HUES48 (cell line): ENCODE data around the gene ITIH6.
"Not testable (repeated sequence)": the region's sequence is repeated elsewhere in the genome, so short reads cannot be mapped to it uniquely, and the experiment has no call there.

Source experiments
- H3K27ac ChIP-seq: one replicate; pipeline ENCODE4 v1.7.0; 2013; ENCODE audit warnings: low read depth, low read length, inconsistent platforms
- H3K27me3 ChIP-seq: 2 replicates; pipeline ENCODE4 v1.6.1; 2013; ENCODE audit warnings: mild to moderate bottlenecking, low read length; ENCODE audit not compliant: control insufficient read depth, insufficient read depth
- H3K36me3 ChIP-seq: 2 replicates; pipeline ENCODE4 v1.6.1; 2013; ENCODE audit warnings: low read length; ENCODE audit not compliant: control insufficient read depth, insufficient read depth
- H3K4me1 ChIP-seq: 2 replicates; pipeline ENCODE4 v1.6.1; 2013; ENCODE audit warnings: mild to moderate bottlenecking, low read length; ENCODE audit not compliant: control insufficient read depth, insufficient read depth
- H3K4me3 ChIP-seq: 2 replicates; pipeline ENCODE4 v1.5.1; 2013; ENCODE audit warnings: mild to moderate bottlenecking, low read depth, low read length
- H3K9ac ChIP-seq: 2 replicates; pipeline ENCODE4 v1.6.1; 2013; ENCODE audit warnings: mild to moderate bottlenecking, low read depth, low read length, moderate library complexity
- H3K9me3 ChIP-seq: 2 replicates; pipeline ENCODE4 v1.6.1; 2013; ENCODE audit warnings: low read length; ENCODE audit not compliant: control insufficient read depth, insufficient read depth

ITIH6 gene

DNA sequence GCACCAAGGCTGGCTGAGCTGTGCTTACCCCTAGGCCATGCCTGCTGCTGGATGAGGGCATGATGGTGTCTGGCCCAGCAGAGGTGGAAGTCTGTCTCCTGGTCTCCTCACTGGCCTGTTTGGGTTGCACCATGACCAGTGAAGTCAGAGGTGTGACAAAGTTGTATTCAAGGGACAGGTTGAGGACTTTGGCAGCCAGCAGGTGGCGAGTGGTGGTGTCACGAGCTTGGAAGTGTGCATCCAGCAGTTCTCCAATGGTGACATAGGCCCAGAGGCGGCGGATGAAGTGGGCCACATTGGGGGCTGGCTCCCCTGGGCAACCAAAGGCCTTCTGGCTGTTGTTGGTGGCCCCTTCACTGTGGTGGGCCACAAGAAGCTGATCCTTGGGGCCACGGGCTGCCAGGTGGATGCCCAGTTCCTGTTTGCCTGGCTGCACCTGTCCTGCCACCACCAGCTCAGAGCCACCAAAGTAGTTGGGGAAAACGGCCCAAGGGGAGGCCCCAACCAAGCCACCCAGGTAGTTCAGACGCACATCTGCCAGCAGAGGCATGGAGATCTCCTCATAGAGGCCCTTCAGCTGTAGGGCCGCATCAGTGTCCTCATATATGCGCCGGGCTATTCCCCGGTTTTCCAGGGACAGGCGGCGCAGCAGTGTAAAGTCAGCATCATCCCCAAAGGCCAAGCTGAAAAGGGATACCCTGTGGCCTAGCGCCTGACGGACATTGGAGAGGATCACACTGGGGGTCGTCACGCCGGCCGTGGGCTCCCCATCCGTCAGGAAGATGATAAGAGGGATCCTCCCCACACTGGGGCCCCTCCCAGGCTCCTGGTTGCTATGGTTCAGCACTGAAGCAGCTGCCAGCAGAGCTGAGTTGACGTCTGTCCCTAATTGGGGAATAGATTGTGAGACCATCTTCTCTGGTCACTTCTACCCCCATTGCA is 39.7 kb downstream of the ITIH6 start:
- H3K27ac ChIP-seq = no peak overlapping the region
- H3K9me3 ChIP-seq = peaks cover 62% of the 10 kb centered on the region
- no peak overlapping the region for H3K4me3 ChIP-seq
- peaks cover 10% of the 10 kb centered on the region; the same call in 1 of the 2 replicates for H3K4me1 ChIP-seq
- no peaks in the 10 kb centered on the region for H3K36me3 ChIP-seq
- no peak overlapping the region for H3K9ac ChIP-seq
- no peaks in the 10 kb centered on the region for H3K27me3 ChIP-seq

DNA sequence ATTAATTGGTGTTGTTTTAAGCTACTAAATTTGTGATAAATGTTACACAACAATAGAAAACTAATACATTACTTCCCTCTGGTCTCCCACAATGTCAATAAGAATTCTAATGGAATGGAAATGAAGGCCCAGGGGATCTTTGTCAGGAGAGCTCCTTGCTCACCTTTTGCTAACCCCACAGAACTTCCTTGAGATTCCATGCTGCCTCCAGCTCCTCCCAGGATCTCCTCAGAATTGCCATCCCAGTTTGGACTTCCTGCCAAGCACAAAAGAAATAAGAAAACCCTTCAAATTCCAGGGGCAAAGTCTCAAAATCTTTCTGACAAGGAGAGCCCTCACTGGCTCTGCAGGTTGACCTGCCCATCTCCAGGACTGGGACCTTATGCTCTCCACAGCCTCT is 43.2 kb downstream of the ITIH6 start:
- peaks cover 10% of the 10 kb centered on the region; the same call in 1 of the 2 replicates for H3K4me1 ChIP-seq
- H3K36me3 ChIP-seq = no peaks in the 10 kb centered on the region
- H3K27me3 ChIP-seq = no peaks in the 10 kb centered on the region
- peaks cover 72% of the 10 kb centered on the region for H3K9me3 ChIP-seq
- H3K27ac ChIP-seq = peak overlapping the region; percentile 63
- H3K4me3 ChIP-seq = no peak overlapping the region
- H3K9ac ChIP-seq = no peak overlapping the region

DNA sequence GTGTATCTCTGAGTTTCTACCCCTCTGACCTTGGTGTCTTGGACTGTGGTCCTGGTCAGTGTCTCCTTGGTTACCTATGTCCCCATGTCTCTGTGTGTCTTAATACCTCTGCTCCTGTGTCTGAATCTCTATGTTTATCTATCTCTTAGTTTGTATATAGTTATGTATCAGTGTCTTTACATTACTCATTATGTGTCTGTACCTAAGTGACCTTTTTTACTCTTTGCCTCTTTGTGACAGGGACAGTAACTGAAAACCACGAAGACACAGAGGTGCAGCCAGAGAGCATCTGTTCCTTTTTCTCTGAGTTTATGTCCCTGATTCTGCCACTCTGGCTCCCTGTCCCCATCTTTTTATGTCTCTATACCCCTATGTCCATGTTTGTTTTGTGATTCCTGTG is 49.4 kb downstream of the ITIH6 start:
- Histone ChIP-seq H3K27ac (no peak overlapping the region), H3K4me3 (no peak overlapping the region), H3K36me3 (no peaks in the 10 kb centered on the region), H3K9me3 (peaks cover 48% of the 10 kb centered on the region), H3K27me3 (no peaks in the 10 kb centered on the region), H3K4me1 (no peaks in the 10 kb centered on the region), H3K9ac (no peak overlapping the region)

DNA sequence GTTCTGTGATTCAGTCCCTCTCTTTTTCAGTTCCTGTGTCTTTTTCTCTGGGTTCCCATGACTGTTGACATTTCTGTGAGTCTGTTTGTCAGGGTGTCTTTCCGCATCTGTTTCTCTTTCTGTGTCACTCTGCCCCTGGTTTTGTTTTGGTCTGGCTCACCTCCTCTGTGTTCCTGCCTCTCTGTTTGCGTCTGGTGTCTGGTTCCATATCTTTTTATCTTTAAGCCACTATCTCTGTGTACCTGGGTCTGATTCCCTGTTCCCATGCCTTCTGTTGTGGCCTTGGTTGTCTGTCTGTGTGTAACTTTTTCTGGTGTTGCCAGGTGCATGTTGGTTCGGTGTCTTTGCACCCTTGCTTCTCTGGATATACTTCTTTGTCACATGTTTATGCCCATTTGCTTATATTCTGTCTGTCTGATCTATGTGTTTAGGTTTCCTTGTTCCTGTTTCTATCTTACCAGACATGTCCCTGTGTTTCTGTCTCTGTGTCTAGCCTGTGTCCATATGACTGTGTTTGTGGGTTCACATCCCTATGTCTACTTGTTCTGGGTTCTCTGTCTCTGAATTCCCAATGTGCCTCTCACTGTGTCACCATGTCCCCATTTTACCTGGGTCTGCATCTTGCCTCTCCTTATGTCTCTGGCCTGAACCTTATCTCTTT is 50.2 kb downstream of the ITIH6 start:
- Histone ChIP-seq H3K9ac (no peak overlapping the region), H3K27ac (no peak overlapping the region), H3K9me3 (peaks cover 43% of the 10 kb centered on the region), H3K36me3 (no peaks in the 10 kb centered on the region), H3K27me3 (no peaks in the 10 kb centered on the region), H3K4me1 (no peaks in the 10 kb centered on the region), H3K4me3 (no peak overlapping the region)

DNA sequence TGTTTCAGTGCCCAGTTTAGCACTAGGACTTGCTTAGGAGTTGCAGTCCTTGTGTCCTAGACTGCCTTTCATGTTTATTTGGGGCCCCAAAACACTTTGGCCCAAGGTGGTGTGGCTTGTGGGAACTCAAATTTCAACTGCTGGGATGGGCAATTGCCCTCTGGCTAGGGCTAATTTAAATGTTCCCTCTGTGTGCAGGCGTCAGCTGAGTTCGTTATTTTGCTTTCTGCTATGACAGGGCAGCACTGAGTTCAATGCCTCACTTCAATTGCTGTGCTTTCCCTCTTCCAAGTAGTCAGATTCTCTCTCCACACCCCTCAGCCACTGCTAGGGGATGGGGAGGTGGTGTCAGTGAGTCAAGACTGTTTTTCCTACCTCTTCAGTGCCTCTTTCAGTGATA is 51.1 kb downstream of the ITIH6 start:
- H3K36me3 ChIP-seq = no peaks in the 10 kb centered on the region
- H3K4me1 ChIP-seq = no peaks in the 10 kb centered on the region
- H3K4me3 ChIP-seq = no peak overlapping the region
- H3K27me3 ChIP-seq = no peaks in the 10 kb centered on the region
- H3K27ac ChIP-seq = no peak overlapping the region
- no peak overlapping the region for H3K9ac ChIP-seq
- peaks cover 34% of the 10 kb centered on the region for H3K9me3 ChIP-seq

DNA sequence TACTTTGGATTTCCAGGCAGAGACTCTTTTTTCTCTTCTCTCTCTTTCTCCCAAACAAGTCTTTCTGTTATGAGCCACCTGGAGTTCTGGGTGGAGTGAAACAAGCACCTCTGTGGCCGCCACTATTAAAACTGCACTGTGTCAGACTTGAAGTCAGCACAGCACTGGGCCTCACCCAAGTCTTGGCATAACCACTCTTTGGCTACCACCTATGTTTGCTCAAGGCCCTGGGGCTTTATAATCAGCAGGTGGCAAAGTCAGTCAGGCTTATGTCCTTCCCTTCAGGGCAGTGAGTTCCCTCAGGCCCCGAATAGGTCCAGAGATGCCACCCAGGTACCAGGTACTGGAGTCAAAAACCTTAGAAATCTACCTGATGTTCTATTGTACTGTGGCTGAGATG is 52.4 kb downstream of the ITIH6 start:
- Histone ChIP-seq H3K4me3 (no peak overlapping the region), H3K27ac (no peak overlapping the region), H3K4me1 (no peaks in the 10 kb centered on the region), H3K36me3 (no peaks in the 10 kb centered on the region), H3K9ac (no peak overlapping the region), H3K9me3 (peaks cover 29% of the 10 kb centered on the region), H3K27me3 (no peaks in the 10 kb centered on the region)

DNA sequence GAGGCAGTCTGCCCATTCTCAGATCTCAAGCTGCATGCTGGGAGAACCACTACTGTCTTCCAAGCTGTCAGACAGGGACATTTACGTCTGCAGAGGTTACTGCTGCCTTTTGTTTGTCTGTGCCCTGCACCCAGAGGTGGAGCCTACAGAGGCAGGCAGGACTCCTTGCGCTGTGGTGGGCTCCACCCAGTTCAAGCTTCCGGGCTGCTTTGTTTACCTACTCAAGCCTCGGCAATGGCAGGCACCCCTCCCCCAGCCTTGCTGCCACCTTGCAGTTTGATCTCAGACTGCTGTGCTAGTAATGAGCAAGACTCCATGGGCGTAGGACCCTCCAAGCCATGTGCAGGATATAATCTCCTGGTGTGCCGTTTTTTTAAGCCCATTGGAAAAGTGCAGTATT is 59.5 kb downstream of the ITIH6 start:
- H3K9me3 ChIP-seq = peaks cover 22% of the 10 kb centered on the region
- not testable (repeated sequence) for H3K36me3 ChIP-seq, H3K27ac ChIP-seq

DNA sequence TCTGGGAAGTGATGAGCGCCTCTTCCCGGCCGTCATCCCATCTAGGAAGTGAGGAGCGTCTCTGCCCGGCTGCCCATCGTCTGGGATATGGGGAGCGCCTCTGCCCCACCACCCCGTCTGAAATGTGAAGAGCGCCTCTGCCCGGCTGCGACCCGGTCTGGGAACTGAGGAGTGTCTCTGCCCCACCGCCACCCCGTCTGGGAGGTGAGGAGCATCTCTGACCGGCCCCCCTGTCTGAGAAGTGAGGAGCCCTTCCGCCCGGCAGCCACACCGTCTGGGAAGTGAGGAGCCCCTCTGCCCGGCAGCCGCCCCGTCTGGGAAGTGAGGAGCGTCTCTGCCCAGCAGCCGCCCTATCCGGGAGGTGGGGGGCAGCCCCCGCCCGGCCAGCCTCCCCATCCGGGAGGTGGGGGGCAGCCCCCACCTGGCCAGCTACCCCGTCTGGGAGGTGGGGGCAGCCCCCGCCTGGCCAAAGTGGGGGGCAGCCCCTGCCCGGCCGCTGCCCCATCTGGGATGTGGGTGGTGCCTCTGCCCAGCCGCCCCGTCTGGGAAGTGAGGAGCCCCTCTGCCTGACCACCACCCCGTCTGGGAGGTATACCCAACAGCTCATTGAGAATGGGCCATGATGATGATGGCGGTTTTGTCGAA is 61.6 kb downstream of the ITIH6 start:
- peaks cover 22% of the 10 kb centered on the region for H3K9me3 ChIP-seq
- not testable (repeated sequence) for H3K4me3 ChIP-seq, H3K4me1 ChIP-seq, H3K36me3 ChIP-seq, H3K27ac ChIP-seq, H3K27me3 ChIP-seq, H3K9ac ChIP-seq

More for the DNA sequence above, 59.5 kb downstream of the ITIH6 start:
- not testable (repeated sequence) for H3K4me3 ChIP-seq, H3K27me3 ChIP-seq, H3K4me1 ChIP-seq, H3K9ac ChIP-seq

DNA sequence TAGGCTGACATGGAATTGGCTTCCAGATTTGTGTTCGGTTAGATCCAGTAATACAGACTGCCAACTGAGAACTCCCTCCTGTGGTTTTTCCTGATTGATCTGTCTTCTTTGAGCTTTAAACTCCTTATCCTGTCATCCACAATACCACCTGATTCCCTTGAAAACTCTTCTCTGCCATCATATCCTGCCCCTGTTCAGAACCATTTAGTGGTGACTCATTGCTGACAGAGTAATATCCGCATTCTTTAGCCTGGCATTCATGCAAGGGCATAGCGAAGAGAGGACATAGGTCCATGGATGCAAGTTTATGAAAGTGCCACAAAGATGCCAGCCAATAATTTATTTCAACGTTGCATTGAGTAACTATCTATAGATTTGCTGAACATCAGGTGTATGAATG is 76.6 kb downstream of the ITIH6 start:
- Histone ChIP-seq H3K4me3 (no peak overlapping the region), H3K27ac (no peak overlapping the region), H3K36me3 (no peaks in the 10 kb centered on the region), H3K27me3 (no peaks in the 10 kb centered on the region), H3K9ac (no peak overlapping the region), H3K4me1 (no peaks in the 10 kb centered on the region), H3K9me3 (peaks cover 29% of the 10 kb centered on the region)

DNA sequence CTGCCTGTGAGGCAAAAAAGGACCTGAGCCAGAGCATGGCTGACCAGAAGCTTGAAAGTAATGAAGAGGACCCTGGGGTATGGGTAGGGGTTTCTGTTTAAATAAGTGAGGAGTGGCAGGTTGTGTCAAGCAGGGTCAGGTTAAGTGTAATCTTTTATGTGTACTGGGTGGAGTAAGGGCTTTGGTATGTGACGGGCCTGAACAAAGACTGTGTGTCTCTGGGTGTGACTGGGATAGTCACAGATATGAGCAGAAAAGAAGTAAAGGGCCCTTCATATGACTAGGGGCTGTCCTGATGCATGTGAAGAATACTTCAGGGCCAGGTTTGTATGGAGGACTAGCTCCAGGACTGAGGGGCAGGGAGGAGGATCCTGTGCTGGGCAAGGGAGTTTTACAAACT is 82.4 kb downstream of the ITIH6 start:
- no peaks in the 10 kb centered on the region for H3K36me3 ChIP-seq

DNA sequence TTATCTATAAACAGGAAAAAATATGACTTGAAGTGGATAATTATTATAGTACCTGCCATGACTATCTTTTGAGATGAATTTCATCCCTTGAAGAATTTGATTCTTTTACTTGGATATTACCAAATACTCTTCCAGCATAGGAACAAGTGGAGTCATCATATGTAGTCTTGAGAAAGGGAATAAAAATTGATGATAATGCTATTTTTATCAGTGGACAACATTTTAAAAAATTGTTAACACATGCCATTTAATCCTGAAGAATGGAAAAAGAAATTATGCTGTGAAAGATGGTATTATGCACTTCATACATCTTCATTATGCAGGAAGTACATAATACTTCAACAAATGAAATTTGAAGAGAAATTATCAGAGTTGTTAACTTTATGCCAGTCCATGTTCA is 83.6 kb downstream of the ITIH6 start:
- Histone ChIP-seq H3K9me3 (peaks cover 22% of the 10 kb centered on the region), H3K9ac (no peak overlapping the region), H3K4me1 (no peaks in the 10 kb centered on the region), H3K36me3 (no peaks in the 10 kb centered on the region), H3K4me3 (no peak overlapping the region), H3K27ac (no peak overlapping the region), H3K27me3 (no peaks in the 10 kb centered on the region)

More for the DNA sequence above, 82.4 kb downstream of the ITIH6 start:
- no peak overlapping the region for H3K9ac ChIP-seq
- no peaks in the 10 kb centered on the region for H3K27me3 ChIP-seq
- no peak overlapping the region for H3K27ac ChIP-seq
- peaks cover 17% of the 10 kb centered on the region for H3K9me3 ChIP-seq
- H3K4me1 ChIP-seq = no peaks in the 10 kb centered on the region
- H3K4me3 ChIP-seq = no peak overlapping the region
